Adrenal gland (tissue), 12 donors: ENCODE results near the gene SCN4A. TPM values are rescaled to one million over a fixed set of nuclear protein-coding genes. Genes with fewer than 3 reads are reported as not detected.
"Not testable (repeated sequence)": the region's sequence is repeated elsewhere in the genome, so short reads cannot be mapped to it uniquely, and the experiment has no call there.

Experiments used
- DNase-seq, 7 donors: peaks; one replicate each; pipeline ENCODE4 v3.0.0-alpha.2; 2019 to 2020
- H3K27ac ChIP-seq, 5 donors: fragments of 200-600 bp; sonication (generic) in 4 of 5; 1 replicate in 3 of 5; 2 replicates in 2 of 5; pipeline versions ENCODE4 v1.5.1 to v1.8.0; 2016 to 2020; ENCODE audit warnings: mild to moderate bottlenecking in 1 of 5
- H3K27me3 ChIP-seq: fragments of 200-600 bp; 2 replicates; pipeline ENCODE4 v1.8.0; 2021
- H3K36me3 ChIP-seq, 2 donors: fragments of 200-600 bp; replicated peaks in 1 of 2; 1 replicate in 1 of 2; 2 replicates in 1 of 2; pipeline versions ENCODE4 v1.5.1 to v1.8.0; 2018 to 2022
- H3K4me1 ChIP-seq, 2 donors: fragments of 200-600 bp; replicated peaks in 1 of 2; 1 replicate in 1 of 2; 2 replicates in 1 of 2; pipeline versions ENCODE4 v1.5.1 to v1.8.0; 2018 to 2021
- H3K4me3 ChIP-seq, 4 donors: fragments of 200-600 bp; sonication (generic) in 3 of 4; one replicate each; pipeline ENCODE4 v1.5.1; 2016 to 2018
- H3K9me3 ChIP-seq, 3 donors: fragments of 200-600 bp; sonication (generic) in 1 of 3; replicated peaks in 1 of 3; 1 replicate in 2 of 3; 2 replicates in 1 of 3; pipeline versions ENCODE4 v1.5.1 to v1.8.0; 2016 to 2021
- CTCF ChIP-seq, 6 experiments: fragments of 450-650 bp in 4 of 6; fragments of 200-600 bp in 2 of 6; sonication (generic) in 1 of 6; IDR thresholded peaks; 1 replicate in 5 of 6; 2 replicates in 1 of 6; pipeline versions ENCODE4 v1.5.1 to v1.8.0; 2016 to 2021; ENCODE audit warnings: antibody characterized with exemption in 6 of 6, mild to moderate bottlenecking in 2 of 6, moderate library complexity in 1 of 6
- POLR2A ChIP-seq, 2 donors: fragments of 450-650 bp; IDR thresholded peaks; one replicate each; pipeline ENCODE4 v1.6.1; 2017; ENCODE audit warnings: antibody characterized with exemption in 2 of 2, mild to moderate bottlenecking in 2 of 2, moderate library complexity in 1 of 2
- WGBS, 4 donors: extraction: QIAGEN DNeasy Blood & Tissue Kit in 2 of 4; methylation state at CpG; one replicate each; pipeline versions ENCODE4 v1.1.5 to v1.1.7; 2013 to 2017; 5-methylcytosine and 5-hydroxymethylcytosine counted together
- intact Hi-C, 2 donors: fragments of 100-400 bp; cut with DNase I; formaldehyde crosslinking; loops; one replicate each; pipeline versions ENCODE4 v1.14.1 to v1.15.0; 2022 to 2023
- polyA plus RNA-seq, 3 donors: library from polyadenylated mRNA; stranded (reverse); fragments of 200-250 nt in 2 of 3; fragments of 350-450 nt in 1 of 3; fragmentation: Illumina TruSeq in 1 of 3; extraction: RNeasy Lipid Tissue Mini Kit (QIAGEN cat#74804) in 1 of 3; gene quantifications; one replicate each; pipeline ENCODE4 v1.2.3, GENCODE V29; 2013 to 2014
- total RNA-seq, 9 donors: library from RNA; depleted of rRNA in 4 of 9; stranded (reverse); fragments of >200 nt in 4 of 9; fragments of 120-200 nt in 1 of 9; fragmentation: NEBNext Ultra II Directional in 1 of 9; extraction: Animal tissue kit (Norgen Biotek cat#: 25700) in 1 of 9; gene quantifications; one replicate each; pipeline versions ENCODE4 v1.1.0 to v1.2.4, GENCODE V29; 2013 to 2023
- donor health status: healthy with polysubstance abuse.
- donor health status: Bipolar disorder and iron deficiency.
- donor health status: DM: yes; HTN: yes; CAD: no.
- donor health status: DM: no; HTN: no; CAD: no.
- donor health status: DM: no; HTN: no; CAD: no.
- donor health status: DM: yes; HTN: yes; CAD: no.

The SCN4A gene
- total and polyA plus RNA-seq, 12 donors = 0.30 to 4.2 (median 1.5) TPM

- no peak overlapping the region for H3K27ac ChIP-seq
- no peaks in the 10 kb centered on the region for H3K4me1 ChIP-seq
- no peaks in the 10 kb centered on the region for H3K9me3 ChIP-seq
- intact Hi-C loops = loop anchor here in 1 of 2 donors (10.0 kb wide), 2 partner anchors 79 to 209 kb away; partner anchors contain the start of gene ERN1
- WGBS, 4 donors = 76 to 88% (median 80%) methylated on average over 4 to 5 of the region's 5 CpGs
- no peak overlapping the region for H3K4me3 ChIP-seq
- no peak for TF ChIP-seq POLR2A (IDR thresholded peaks at IDR 0.05)
- TF ChIP-seq CTCF (IDR thresholded peaks at IDR 0.05) = no peak
- H3K36me3 ChIP-seq = no peaks in the 10 kb centered on the region
- no peak for DNase-seq
- H3K27me3 ChIP-seq = no peaks in the 10 kb centered on the region
Measured at GRCh38 chr17:63925615-63926014, 47.1 kb downstream of the SCN4A start.

DNA sequence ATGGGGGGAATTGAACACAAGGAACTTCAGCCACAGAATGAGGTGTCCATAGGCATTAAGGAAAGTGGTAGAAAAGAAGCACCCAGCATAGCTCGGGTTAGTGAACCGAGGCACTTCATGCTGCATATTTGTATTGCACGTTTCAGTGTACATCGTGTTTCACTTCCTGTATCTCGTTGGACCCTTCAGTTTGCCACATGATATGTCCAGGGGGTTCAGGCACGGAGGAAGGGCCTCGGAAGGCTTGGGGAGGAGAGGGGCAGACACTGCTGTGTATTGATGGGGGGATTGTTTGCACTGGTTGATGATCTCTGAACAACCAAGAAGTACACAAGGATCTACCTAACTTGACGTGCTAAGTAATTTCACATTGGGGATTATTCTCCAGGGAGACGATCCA, 50.3 kb downstream of the SCN4A start:
- 63 to 85% (median 79%) methylated on average over 9 of the region's 9 CpGs for WGBS, 4 donors
- H3K36me3 ChIP-seq, H3K4me3 ChIP-seq, H3K9me3 ChIP-seq, H3K4me1 ChIP-seq, DNase-seq, H3K27ac ChIP-seq, H3K27me3 ChIP-seq: not testable (repeated sequence)
- intact Hi-C loops = loop anchor here in 1 of 2 donors (10.0 kb wide), 2 partner anchors 82 to 212 kb away; partner anchors contain the start of gene ERN1

DNA sequence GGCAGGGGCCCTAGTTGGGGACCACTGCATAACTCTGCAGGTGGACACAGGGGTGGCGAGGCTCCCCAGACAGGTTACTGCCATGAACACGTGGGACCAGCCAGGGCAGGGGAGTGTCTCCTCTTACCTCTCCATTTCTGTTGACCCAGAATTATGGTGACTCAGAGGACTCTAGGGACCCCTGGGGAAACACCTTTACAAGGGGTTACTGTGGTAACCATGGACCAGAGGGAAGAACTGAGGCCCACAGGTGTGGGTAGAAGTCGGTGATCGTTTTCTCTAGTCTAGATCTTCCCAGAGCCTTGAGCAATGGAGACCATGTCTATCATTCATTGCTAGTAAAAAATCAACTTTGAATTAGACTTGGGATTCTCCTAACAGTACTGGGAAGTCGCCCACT, 51.9 kb downstream of the SCN4A start:
- DNase-seq, H3K27me3 ChIP-seq, H3K9me3 ChIP-seq, H3K4me1 ChIP-seq, H3K36me3 ChIP-seq, H3K27ac ChIP-seq, H3K4me3 ChIP-seq: not testable (repeated sequence)
- intact Hi-C loops = loop anchor here in 1 of 2 donors (10.0 kb wide), 2 partner anchors 84 to 214 kb away; partner anchors contain the start of gene ERN1
- 93 to 97% (median 94%) methylated on average over 4 to 5 of the region's 5 CpGs for WGBS, 4 donors

- 62 to 71% (median 64%) methylated on average over 6 of the region's 6 CpGs for WGBS, 4 donors
- not testable (repeated sequence) for H3K4me1 ChIP-seq, H3K4me3 ChIP-seq, H3K27ac ChIP-seq, H3K36me3 ChIP-seq, H3K9me3 ChIP-seq, H3K27me3 ChIP-seq
- DNase-seq = peak in 1 of 7 donors; percentile 23
- intact Hi-C loops = loop anchor here in 1 of 2 donors (10.0 kb wide), 2 partner anchors 85 to 215 kb away; partner anchors contain the start of gene ERN1
Measured at GRCh38 chr17:63920050-63920449, 52.7 kb downstream of the SCN4A start.

GRCh38 chr17:63919311-63919723, 53.4 kb downstream of the SCN4A start:
- intact Hi-C loops = loop anchor here (2.0 to 10.0 kb wide), 3 partner anchors 105 to 365 kb away; partner anchors contain the start of gene ICAM2 (in 1 of the 2)
- 39 to 48% (median 44%) methylated on average over 8 of the region's 8 CpGs for WGBS, 4 donors
- Histone ChIP-seq H3K27ac (no peak overlapping the region), H3K4me3 (no peak overlapping the region), H3K4me1 (no peaks in the 10 kb centered on the region), H3K27me3 (no peaks in the 10 kb centered on the region), H3K36me3 (no peaks in the 10 kb centered on the region), H3K9me3 (no peaks in the 10 kb centered on the region)
- peak; percentile 53 to 80 (median 67) for DNase-seq
- peak; percentile 92 to 98 (median 94) for TF ChIP-seq CTCF (IDR thresholded peaks at IDR 0.05)
- no peak for TF ChIP-seq POLR2A (IDR thresholded peaks at IDR 0.05)

GRCh38 chr17:63918789-63919305, 53.9 kb downstream of the SCN4A start, which contains the start of gene GH1:
GH1 (minus strand) TSS chr17:63918839; CDS start chr17:63918776, 63 bp downstream.
- H3K36me3 ChIP-seq, H3K4me3 ChIP-seq, H3K27me3 ChIP-seq, H3K9me3 ChIP-seq, H3K4me1 ChIP-seq, H3K27ac ChIP-seq, DNase-seq: not testable (repeated sequence)
- WGBS, 4 donors = 48 to 57% (median 53%) methylated on average over 9 to 10 of the region's 10 CpGs
- intact Hi-C loops = loop anchor here (2.0 to 10.0 kb wide), 3 partner anchors 106 to 366 kb away; partner anchors contain the start of gene ICAM2 (in 1 of the 2)
